HG03159 (cell line): ENCODE data around the gene CYB5A.
"Not testable (repeated sequence)": the region's sequence is repeated elsewhere in the genome, so short reads cannot be mapped to it uniquely, and the experiment has no call there.

ENCODE experiments used
- ATAC-seq: cut with Tn5 transposase; IDR thresholded peaks from one replicate; pipeline ENCODE4 v1.9.1; 2021; ENCODE audit warnings: mild to moderate bottlenecking, moderate library complexity; ENCODE audit not compliant: unreplicated experiment

Gene CYB5A

DNA sequence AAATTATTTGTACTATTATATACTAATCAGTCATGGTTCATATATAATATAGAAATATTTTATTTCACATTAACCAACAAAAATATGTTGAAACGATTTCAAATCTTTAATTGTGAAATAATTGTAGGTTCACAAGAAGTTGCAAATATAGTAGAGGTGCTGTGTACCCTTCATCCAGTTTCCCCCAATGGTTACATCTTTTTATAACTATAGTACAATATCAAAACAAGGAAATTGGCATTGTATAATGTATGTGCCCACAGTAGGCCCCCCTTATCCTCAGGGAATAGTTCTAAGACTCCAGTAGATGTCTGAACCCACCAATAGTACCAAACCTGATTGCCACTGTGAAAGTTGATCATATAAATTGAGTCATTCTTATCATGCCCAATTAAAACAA is 7.4 kb upstream of the CYB5A start:
- no peak for ATAC-seq

DNA sequence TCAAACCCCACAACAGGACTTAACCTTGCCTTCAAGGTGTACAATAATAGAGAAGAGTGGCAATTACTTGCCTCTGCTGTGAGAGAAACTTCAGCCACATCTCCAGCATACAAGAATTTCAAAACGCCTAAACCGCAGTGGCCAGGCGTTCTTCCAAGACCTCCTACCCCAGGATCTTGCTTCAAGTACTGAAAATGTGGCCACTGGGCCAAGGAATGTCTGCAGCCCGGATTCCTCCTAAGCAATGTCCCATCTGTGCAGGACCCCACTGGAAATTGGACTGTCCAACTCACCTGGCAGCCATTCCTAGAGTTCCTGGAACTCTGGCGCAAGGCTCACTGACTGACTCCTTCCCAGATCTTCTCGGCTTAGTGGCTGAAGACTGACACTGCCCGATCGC is 2.8 kb upstream of the CYB5A start:
- ATAC-seq, result no peak

DNA sequence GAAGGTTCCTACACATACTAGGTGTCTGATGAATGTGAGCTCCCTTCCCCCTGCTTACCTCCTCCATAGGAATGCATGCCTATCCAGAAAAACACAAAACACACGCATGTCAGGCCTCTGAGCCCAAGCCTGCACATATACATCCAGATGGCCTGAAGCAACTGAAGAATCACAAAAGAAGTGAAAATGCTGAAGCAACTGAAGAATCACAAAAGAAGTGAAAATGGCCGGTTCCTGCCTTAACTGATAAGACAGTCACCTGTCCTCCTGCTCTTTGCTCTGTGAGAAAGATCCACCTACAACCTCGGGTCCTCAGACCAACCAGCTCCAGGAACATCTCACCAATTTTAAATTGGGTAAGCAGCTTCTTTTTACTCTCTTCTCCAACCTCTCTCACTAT is 1.2 kb upstream of the CYB5A start:
- not testable (repeated sequence) for ATAC-seq

DNA sequence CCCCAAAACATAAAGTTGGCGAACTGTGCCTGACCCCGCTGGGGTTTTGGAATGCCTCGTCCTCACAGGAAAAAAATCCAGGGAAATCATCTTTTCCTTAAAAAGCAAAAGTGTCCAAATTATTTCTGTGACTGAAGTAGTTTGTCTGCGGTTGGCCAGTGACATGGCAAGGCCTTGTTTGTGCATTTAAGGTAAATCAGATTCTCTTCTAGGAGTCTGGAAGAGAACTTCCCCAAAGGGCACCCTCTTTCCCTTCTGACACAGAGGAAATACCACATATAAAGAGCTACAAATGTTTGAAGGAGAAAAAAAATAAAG is 737 bp upstream of the CYB5A start:
- ATAC-seq, result no peak

DNA sequence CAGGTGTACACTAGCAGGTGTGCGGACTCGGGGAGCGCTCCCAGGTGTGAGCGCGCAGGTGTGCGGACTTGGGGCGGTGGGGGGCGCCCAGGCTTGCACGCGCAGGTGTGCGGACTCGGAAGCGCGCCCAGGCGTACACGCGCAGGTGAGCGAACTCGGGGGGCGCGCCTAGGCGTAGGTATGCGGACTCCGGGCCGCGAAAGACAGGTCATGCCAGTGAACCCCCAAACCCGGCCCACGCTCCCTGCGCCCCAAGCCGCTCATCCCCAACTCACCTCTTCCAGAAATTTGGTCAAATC is 342 bp downstream of the CYB5A start:
- ATAC-seq, result no peak

DNA sequence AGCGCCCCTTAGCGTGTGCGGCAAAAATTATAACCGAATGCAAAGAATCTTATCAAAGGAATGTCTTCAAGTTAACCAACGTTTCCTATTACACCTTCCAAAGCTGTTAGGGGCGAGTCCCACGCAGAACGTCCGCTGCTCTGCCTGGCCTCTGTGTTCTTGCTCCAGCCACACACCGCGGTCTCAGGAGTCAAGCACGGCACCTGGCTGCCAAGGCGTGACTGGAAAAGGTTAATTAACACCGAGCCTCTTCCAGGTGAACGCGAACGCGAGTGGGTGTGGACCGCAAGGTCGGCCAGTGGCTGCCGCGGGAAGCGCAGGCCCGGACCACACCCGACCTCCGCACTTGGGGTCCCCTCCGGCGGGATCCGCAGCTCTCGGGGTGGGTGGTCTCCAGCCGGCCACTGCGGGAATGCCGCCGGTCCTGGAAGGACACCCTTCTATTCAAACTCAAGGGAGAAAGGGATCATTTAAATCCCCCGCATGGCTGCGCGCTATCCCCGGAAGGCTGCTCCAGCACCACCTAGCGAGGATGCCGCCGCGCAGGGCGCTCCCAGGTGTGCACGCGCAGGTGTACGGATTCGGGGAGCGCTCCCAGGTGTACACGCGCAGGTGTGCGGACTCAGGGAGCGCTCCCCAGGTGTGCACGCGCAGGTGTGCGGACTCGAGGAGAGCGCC is 830 bp downstream of the CYB5A start:
- ATAC-seq, result no peak

DNA sequence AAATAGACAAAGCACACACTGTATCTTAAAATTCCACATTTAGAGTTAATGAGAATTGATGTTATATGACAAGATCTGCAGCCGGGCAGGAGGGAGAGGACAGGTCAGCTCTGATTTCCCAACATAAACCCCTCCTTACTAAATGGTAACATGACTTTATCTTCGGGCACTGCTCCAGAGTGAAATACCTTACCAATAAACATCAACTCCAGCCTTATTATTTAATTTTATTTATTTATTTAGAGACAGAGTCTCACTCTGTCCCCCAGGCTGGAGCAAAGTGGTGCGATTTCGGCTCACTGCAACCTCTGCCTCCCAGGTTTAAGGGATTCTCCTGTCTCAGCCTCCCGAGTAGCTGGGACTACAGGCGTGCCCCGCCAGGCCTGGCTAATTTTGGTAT is 1.7 kb downstream of the CYB5A start:
- ATAC-seq, result no peak

DNA sequence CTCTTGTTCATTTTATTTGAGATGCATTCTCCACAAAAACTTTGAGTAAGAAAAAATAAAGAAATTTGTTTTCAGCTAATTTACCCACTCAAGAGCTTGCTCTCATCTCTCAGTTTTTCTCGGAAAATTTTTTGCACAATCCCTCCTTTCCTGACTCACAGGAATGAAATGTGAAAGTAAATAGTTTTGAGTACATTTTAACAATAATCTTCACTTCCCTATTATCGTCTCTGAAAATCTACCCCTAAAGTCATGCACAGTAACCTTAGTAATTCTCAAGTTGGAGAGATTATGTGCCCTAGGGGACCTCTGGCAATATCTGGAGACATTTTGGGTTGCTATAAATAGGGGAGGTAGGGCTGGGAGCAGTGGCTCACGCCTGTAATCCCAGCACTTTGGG is 2.6 kb downstream of the CYB5A start:
- ATAC-seq, result no peak

DNA sequence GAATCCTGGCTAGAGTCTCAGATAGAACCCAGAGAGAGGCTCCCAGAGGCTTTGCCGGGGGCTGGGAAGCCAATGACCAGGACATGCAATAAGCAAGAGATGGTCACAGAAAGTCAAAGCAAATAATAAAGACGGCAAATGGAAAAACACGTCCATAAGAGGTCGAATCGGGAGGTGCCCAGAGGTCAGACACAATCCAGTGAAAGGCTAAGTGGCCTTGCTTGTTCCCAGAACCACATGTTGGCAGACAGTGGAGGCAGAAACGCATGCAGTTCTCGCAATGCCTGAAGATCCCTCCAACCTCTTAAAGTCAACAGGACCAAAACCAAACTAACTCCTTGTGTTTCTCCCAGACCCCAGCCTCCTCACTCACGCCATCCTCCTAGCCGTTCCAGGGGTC is 3.0 kb downstream of the CYB5A start:
- no peak for ATAC-seq

DNA sequence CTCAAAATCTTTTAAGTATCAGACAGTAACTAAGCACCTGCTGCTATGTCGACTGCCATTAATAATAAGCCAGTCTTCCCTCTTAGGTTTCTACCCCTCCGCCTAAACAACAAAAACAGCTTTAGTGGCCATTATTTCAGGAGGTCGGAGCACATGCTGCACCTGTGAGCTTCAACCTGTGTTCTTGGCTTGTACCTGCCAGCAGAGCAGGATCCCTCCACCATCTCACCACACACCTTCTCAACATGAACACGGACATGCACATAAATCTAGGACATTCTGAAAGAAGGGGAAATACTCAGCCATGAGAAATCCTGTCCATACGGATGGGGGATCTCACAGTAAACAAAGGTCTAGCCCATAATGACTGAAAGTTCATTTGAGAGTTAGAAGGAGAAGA is 3.7 kb downstream of the CYB5A start:
- no peak for ATAC-seq

DNA sequence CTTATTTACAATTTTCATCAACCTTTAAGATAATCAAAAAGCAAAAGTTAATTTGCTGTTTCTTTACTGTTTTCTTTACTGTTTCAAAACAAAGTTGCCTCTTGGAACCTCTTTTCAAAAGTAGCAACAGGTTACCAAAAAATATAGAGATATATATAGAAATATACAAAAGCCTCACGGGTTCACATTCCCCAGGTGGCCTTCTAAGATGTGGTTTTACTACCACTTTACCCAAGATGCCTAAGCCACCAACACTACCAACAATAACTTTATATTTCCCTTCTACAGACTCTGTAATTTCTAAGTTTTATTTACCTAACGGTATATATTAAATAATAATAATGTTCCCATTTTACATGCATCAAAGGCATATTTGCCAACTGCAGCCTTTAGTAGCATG is 4.9 kb downstream of the CYB5A start:
- ATAC-seq, result no peak

DNA sequence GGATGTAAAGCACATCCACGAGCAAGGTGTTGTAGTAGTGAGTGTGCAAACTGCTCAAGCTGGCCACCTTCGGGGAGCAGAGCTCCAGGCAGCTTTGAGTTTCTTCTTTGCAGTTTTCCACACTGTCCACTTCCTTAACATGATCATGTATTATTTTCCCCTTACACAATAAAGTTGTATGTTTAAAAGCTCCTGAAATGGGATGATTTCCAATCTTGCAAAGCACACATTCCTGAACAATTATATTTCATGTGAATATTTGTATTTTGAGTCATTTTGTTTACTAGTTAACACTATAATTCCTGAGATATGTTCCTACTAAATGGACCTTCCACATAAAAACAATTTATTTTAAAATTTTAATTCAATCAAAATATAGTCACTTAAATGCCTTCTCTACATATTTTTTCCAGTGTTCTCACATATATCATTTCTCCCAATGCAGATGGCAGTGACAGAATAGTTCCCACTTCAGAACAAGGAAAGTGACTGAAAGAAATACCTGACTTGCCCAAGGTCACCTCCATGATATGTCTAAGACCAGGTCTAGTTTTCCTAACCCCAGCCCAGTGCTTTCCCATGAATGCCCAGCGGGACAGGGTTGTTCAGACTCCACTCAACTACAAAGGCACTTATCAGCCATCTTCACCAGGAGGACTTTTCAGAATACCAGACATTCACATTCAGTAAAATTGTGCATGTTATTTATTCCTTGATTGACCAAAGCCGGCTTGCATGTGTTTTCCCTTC is 5.5 kb downstream of the CYB5A start:
- no peak for ATAC-seq

DNA sequence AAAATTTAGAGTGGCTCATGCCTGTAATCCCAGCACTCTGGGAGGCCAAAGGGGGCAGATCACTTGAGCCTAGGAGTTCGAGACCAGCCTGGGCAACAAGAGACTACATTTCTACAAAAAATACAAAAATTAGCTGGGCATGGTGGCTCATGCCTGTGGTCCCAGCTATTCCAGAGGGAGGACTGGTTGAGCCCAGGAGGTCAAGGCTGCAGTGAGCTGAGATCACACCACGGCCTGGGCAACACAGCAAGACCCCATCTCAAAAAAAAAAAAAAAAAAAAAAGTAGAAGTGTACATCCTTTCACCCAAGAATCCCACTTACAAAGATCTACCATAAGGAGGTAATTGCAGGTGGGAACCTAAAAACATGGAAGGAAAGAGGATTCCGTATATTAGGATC is 6.2 kb downstream of the CYB5A start:
- ATAC-seq, result not testable (repeated sequence)

DNA sequence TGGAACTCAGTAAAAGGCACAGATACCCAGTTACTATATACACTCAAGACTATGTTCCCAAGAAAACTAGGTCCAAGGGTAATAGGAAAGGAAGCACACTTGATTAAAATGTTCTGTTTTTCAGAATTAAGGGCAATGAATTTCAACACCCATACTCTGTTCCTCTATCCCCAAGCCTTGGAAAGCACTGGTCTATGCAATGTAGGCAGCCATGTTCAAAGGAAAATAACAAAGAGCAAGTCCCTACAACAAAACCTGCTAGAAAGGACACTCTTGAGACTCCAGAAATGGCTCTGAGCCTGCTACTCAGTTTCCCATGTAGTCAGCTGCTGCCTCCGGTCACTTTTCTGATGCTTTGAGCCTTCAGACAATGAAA is 6.8 kb downstream of the CYB5A start:
- no peak for ATAC-seq

DNA sequence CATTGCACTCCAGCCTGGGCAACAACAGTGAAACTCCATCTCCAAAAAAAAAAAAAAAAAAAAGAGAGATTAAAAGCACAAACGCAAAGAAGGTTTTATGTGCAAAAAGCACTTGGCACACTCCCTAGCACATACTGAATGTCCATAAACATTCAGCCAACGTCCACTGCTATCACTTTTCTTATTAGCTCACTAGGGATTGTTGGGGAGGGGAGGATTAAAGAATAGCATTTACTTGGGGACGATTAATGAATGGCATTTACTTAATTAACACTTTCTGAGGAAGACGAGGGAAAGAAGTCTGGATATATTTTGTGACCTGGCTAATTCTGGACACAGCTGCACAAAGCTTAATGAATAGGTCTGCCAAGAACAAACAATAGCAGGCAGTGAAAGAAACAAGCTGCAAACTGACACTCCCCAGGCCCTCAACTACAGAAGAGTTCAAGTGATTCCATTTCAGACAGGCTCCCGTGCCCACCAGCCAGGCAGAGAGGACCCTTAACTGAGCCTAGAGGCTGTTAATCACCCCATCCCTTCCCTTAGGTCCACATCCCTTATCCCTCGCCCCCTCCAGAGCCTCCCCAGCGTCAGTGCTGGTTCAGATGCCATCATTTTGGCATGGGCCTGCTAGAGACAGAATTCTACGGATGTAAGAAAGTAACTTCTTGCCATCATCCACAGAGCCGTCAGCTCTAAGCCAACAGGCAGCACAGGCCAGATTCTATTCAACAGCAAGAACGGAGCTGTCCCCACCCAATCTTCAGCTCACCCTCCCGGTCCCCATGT is 7.4 kb downstream of the CYB5A start:
- no peak for ATAC-seq

DNA sequence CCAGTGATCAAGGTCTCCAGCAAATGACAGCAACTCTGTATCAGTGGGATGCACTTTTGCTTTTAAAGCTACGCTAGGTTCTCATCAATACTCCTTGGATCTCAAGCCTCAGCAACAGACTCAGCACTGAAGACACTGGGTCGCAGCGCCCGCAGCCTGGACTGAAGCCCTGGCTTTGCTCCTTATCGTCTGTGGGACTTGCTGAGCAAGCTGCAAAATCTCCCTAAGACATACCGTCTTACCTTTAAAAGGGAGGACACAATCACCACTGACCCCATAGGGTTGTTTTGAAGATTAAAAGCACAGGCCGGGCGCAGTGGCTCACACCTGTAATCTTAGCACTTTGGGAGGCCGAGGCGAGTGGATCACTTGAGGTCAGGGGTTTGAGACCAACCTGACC is 8.1 kb downstream of the CYB5A start:
- no peak for ATAC-seq

DNA sequence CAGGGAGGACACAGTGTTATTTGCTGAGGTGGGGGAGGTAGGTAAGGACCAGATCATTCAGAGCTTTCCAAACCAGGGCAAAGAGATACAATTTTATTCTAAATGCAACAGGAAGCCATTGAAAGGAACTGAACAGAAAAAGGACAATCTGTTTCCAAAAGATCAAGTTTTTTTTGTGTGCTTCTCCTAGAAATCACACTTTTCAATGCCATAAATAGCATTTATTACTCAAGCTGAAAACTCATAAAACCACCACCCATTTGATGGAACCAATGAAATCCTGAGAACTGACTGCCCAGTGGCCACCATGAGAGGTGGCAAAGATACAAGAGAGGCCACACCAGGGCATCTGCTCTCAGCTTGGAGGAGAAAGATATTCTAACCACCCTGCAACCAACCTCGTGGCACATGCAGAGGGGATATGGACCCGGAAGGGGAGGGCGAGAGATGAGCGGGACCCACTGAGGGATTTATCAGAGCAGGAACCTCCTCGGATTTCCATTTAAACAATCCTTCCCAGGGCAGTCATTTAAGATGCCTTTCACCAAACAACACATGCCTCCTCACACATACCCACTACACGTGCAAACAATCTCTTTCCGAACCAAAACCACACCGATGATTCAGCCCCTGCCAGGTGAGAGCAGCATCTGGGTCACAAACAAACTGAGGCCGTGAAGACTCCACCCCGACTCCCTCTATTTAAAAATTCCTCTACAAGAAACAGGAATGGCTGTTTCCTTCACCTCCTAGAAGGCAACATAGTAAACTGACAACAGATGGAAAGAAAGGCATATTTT is 8.8 kb downstream of the CYB5A start:
- no peak for ATAC-seq

DNA sequence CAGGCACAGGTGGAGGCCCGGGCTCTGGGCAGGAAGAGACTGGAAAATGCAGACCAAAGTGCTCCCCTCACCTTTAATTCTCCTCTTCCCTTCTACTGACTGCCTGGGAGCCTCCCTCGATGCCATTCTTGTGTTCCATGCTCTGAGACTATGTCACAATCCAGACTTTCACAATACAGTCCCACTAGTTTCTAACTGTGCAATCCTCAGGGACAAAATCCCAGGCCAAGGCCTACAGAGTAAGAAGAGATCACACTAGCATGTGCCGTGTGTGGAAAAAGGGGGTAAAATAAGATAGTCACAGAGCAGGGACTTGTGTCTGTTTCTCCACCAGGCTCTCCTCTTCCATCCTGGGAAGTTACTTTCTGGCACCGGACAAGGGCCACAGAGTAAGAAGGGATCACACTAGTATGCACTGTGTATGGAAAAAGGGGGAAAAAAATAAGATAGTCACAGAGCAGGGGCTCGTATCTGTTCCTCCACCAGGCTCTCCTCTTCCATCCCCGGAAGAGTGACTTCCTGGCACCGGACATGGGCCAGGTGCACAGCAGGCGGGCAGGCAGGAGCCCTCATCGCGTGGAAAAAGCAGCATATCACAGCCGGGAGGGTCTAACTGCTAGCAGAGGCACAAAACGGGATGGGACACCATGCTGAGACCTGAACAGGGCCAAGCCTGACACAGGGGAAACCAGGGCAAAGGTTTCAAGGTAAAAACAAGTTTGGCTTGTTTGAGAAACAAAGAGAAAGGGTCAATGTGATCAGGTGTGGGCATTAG is 9.6 kb downstream of the CYB5A start:
- no peak for ATAC-seq

DNA sequence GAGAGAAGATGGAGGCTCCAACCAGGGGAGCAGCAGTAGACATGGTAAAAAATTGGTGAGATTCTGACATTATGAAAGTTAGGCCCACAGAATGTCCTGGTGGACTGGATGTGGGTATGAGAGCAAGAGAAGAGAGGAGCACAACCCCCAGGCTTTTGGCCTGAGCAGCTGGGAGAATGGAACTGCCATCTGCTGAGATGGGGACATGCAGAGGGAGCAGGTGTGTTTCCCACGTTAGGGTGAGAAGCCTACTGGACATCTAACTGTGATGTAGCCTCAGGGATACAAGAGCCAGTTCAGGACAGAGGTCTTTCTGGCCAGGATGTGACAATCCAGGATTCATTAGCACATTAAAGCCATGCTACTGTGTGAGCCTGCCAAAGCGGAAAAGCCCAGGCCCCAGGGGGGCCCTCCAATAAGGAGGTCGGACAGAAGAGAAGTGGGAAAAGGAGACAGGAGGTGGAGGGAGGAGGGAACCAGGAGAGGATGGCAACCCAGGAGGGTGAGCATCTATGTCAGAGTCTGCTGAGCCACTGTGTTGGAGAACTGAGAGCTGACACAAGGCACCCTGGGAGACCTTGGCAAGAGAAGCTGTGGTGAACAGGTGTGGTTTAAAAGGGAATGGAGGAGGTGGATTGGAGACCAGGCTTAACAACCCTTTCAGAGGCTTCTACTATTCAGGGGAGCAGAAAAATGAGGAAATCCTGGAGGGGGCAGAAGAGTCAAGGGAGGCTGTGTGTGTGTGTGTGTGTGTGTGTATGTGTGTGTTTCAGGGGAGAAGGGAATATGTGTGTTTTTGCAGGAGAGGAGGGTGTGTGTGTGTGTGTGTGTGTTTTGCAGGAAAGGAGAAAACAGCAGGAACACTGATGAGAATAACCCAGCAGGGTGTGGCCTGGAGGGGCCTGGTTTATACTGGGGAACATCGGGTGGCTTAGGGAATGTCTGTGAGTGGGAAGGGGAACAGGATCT is 10.5 kb downstream of the CYB5A start:
- ATAC-seq, result no peak

DNA sequence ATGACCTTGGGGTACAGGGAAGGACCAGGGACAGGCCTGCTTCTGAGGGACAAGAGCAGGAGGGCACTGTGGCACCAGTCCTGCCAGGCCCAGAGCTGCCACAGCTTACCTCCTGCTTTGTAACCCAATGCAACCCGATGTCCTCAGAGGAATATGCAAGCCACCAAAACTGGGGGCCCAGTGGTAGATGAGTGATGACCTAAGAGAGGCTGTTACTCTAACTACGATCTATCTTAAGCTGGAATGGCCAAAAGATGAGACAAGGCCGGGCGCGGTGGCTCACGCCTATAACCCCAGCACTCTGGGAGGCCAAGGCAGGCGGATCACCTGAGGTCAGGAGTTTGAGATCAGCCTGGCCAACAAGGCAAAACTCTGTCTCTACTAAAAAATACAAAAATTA is 12.8 kb downstream of the CYB5A start:
- no peak for ATAC-seq
